NCI-H2171 treated with DMSO at 0.1 percent for 48 hours (cell line): ENCODE results near the gene CRYBA2.

Experiments used
- DNase-seq: peaks from one replicate; lab custom pipeline; 2025; lab: John Stamatoyannopoulos, UW

CRYBA2 gene, protein sequence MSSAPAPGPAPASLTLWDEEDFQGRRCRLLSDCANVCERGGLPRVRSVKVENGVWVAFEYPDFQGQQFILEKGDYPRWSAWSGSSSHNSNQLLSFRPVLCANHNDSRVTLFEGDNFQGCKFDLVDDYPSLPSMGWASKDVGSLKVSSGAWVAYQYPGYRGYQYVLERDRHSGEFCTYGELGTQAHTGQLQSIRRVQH

GRCh38 chr2:218993345-218994315 lies at the start of gene CRYBA2:
TSS of gene CRYBA2 (minus strand) at chr2:218993422. CDS start at chr2:218993176, 246 bp downstream.
- no peak for DNase-seq

- no peak for DNase-seq
Observed at GRCh38 chr2:219042750-219043149, 49.5 kb upstream of the CRYBA2 start.

DNA sequence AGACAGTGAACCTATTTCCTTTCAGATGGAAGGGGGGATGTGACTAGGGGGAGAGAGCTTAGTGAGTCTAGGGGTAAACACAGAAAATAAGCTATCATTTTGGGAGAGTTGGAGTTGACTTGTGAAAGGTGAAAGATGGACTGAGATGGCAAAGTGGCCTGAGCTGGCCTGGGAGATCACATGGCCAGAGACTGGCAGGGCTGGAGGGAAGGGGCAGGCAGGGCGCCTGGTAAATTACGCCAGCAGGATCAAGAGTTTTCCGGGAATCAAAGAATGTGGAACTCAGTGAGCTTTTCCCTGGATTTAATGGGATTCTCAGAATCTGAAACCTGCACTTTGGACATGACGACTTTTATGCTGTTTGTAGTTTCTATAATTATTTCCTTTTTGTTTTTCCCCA lies 48.9 kb upstream of the CRYBA2 start:
- no peak for DNase-seq

DNA sequence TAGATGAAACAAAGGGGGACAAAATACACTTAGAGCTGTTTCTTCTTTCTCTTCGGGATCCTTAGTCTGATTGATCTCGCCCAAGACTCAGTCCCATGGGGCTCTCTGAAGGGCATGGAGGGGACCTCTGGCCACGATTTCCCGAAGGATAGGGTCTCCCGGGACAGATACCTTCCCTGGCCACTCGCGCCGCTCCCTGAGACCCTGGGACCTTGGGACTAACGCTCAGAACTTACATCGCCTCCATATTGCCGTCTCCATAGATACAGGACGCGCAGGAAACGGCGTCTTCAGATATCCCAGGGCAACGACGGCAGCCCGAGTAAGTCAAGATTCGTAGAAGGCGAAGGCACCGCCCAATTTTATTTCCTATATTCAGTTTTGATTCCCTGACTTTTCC lies 48.0 kb upstream of the CRYBA2 start, which contains the start of gene CFAP65:
CFAP65 (minus strand) TSS at position 265 of the 400 bp plus-strand sequence. CDS start 2,468 bp downstream, outside the sequence.
- peak; percentile 8 for DNase-seq

- DNase-seq, result no peak
Observed at GRCh38 chr2:219038600-219038999, 45.4 kb upstream of the CRYBA2 start.

GRCh38 chr2:219037783-219038499 lies 44.7 kb upstream of the CRYBA2 start:
- DNase-seq, result no peak

DNA sequence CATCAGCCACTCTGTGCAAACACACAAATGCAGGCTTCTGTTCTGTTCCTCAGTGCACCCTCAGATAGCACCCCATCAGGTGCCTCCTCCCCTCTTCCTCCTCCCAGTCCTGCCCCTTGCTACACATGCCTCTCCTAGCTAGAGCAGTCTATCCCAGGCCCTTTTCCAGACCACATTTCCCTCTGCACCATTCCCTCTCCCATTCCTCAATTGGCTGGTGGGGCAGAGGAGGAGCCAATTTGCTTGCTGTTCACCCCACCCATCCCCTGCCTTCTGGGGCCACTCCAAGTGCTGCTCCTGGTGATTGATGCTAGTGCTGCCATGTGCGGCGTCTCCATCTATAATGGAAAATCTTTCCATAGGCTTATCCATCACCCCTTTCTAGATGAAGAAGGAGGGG lies 42.7 kb upstream of the CRYBA2 start:
- DNase-seq, result no peak

- DNase-seq, result no peak
Observed at GRCh38 chr2:219034823-219035222, 41.6 kb upstream of the CRYBA2 start.

- no peak for DNase-seq
Observed at GRCh38 chr2:219032051-219032745, 39.0 kb upstream of the CRYBA2 start.

DNA sequence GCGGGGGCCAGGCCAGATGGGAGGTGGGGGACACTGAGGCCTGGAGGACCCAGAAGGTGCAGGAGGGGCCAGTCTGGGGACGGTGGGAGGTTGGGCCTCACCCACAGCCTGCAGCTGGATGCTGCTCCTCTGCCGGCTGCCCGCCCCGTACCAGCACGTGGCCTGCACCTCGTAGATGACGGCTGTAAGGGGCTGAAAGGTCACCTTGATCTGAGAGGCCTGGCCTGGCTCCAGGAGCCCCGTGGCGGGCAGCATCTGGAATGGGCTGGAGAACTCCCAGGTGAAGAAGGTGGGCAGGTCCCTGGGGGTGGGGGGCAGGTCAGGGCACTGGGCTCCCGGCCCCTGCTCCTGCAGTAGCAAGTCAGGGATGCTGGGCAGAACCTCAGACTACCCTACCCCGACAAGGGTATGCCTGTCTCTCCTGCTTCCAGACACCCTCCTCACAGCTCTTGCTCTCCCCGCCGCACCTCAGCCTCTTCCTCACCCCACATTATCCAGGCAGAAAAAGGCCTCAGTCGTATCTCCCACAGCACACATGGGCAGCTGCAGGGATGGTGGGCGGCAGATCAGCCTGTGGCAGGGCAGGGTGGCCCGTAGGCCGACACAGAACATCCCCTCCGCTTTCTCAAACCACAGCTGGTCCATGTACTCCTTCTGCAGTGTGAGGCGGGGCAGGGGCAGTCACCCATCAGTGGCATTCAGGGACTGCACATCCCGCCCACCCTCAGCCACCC lies 38.0 kb upstream of the CRYBA2 start:
- no peak for DNase-seq

- no peak for DNase-seq
Observed at GRCh38 chr2:219030177-219030940, 37.1 kb upstream of the CRYBA2 start.

GRCh38 chr2:219029829-219030165 lies 36.6 kb upstream of the CRYBA2 start:
- DNase-seq, result peak; percentile 68

DNA sequence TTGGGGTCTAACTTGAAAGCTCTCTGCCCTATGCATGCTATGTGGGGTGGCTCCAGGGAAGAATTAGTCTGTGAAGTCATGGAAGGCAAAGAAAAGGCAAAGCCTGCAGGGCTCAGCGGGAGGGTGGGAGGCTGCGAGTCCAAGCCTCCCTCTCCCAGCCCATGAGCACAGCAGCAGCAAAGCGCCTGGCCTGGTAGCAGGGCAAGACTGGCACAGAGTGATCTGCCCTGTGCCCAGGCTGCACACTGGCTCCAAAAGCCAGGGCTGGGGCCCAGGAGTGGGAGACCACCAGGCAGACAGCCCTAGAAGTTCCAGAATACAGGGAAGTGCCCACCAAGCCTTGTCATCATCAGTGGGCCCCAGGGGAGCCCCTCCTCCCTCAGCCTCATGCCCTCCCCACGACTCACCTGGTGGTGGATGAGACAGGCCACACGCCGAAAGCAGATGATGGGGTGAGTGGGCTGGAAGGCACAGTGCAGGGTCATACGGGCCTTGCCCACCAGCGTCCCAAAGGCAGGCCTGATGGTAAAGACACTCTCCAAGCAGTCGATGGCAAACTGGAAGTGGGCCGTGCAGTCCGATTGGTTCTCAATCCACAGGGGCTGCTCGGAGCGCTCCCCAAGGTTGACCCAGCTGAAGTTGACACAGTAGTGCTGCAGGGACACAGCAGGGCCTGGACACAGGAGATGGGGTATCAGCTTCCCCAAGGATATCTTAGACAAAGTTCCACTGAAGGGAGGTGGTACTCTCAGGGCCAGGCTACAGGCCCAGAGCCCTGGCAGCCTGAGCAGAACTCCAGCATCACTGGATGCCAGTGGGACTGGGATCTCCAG lies 36.0 kb upstream of the CRYBA2 start:
- no peak for DNase-seq

- DNase-seq, result peak; percentile 12
Observed at GRCh38 chr2:219028141-219028540, 34.9 kb upstream of the CRYBA2 start.

DNA sequence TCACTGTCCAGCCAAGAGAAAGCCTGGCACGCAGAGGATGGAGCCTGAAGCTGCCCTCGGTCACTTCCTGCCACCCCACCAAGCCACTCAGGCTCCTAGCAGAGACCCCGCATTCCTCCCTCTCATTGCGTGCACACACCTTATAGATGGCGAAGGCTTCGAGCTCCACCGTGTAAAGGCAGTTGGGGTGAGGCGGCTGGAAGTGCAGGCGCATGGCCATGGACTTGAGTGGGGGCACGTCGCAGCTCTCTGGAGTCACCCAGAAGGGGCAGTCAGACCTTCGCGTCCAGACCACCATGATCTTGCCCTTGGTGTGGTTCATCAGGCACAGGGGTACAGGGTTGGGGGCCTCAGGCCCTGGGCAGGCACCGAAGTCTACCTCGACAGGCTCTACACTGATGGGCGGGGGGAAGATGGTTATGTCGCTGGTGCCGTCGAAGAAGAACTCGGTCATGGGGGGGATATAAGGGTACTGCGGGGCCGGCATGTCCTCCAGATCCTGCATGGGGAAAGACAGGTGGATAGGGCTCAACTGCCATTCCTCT lies 34.4 kb upstream of the CRYBA2 start:
- DNase-seq, result no peak

GRCh38 chr2:219026946-219027345 lies 33.7 kb upstream of the CRYBA2 start:
- DNase-seq, result no peak

- no peak for DNase-seq
Observed at GRCh38 chr2:219025637-219026585, 32.7 kb upstream of the CRYBA2 start.

DNA sequence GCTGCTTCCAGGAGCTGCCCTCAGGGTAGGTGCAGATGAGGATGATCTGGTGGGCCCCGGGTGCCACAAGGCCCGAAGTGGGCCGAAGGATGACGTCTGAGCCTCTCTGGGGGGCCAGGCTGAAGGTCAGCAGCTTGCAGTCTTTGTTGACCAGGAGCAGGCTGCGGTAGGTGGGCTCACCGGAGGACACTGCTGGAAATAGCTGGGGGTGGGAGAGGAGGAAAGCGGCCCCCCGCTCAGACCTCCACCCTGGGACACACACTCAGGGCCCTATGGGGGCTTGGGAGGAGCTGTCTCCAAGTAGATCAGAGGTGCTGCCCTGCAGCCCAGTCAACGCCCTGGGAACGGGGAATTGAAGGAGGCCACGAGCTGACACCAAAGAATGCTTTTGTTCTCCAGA lies 30.8 kb upstream of the CRYBA2 start:
- no peak for DNase-seq
